Ishikawa (cell line): Measurements from ENCODE around the gene TNFRSF19.

Experiments used
- EP300 ChIP-seq: IDR thresholded peaks from 2 replicates; pipeline ENCODE4 v1.6.1; 2012; ENCODE audit warnings: borderline replicate concordance
- NFIC ChIP-seq: IDR thresholded peaks from 2 replicates; pipeline ENCODE4 v1.6.1; 2012
- RAD21 ChIP-seq: IDR thresholded peaks from 2 replicates; pipeline ENCODE4 v1.6.1; 2012; ENCODE audit warnings: low read depth
- REST ChIP-seq: IDR thresholded peaks from 2 replicates; pipeline ENCODE4 v1.6.1; 2012; ENCODE audit warnings: low read depth, mild to moderate bottlenecking
- TAF1 ChIP-seq: IDR thresholded peaks from 2 replicates; pipeline ENCODE4 v1.6.1; 2012; ENCODE audit warnings: low read depth, mild to moderate bottlenecking
- YY1 ChIP-seq: IDR thresholded peaks from 2 replicates; pipeline ENCODE4 v1.6.1; 2012; ENCODE audit warnings: low read depth
- ZBTB7A ChIP-seq: IDR thresholded peaks from 2 replicates; pipeline ENCODE4 v1.6.1; 2012; ENCODE audit warnings: low read depth
- TF ChIP-seq, protein P1 (sequence below): IDR thresholded peaks from 2 replicates; pipeline ENCODE4 v1.6.1; 2012

DNA sequence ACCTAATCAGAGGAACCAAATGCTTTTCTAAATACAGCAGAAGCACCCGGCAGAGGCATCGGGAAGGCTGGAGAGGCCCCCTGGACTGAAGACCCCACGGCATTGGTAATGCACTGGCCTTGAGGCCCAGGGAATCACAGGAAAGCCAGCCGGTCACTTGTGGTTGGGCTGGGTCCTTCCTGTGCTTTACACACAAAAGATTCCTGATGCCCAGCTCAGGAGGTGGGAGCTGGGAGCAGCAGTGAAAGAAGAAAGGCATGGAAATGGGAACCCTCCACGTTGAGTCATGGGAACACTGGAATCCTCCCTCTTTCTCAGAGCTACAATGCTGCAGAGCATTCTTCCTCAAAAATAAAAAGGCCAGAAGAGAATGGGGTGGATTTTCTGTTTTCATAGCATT is 126.4 kb downstream of the TNFRSF19 start:
- TF ChIP-seq RAD21 (no peak), TAF1 (no peak), ZBTB7A (no peak), REST (no peak), EP300 (no peak), NFIC (no peak), YY1 (no peak)
- TF ChIP-seq, protein P1, sequence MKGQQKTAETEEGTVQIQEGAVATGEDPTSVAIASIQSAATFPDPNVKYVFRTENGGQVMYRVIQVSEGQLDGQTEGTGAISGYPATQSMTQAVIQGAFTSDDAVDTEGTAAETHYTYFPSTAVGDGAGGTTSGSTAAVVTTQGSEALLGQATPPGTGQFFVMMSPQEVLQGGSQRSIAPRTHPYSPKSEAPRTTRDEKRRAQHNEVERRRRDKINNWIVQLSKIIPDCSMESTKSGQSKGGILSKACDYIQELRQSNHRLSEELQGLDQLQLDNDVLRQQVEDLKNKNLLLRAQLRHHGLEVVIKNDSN, result no peak
